Mesodermal cell (in vitro differentiated cells): Measurements from ENCODE around the gene USP24.
"Not testable (repeated sequence)": the region's sequence is repeated elsewhere in the genome, so short reads cannot be mapped to it uniquely, and the experiment has no call there.

Experiments used
- H3K27ac ChIP-seq: 2 replicates; pipeline ENCODE4 v1.7.0; 2013; ENCODE audit warnings: mild to moderate bottlenecking, low read depth, low read length, moderate library complexity; ENCODE audit not compliant: severe bottlenecking
- H3K36me3 ChIP-seq: 2 replicates; pipeline ENCODE4 v1.7.1; 2013; ENCODE audit warnings: mild to moderate bottlenecking, low read length, moderate library complexity; ENCODE audit not compliant: control insufficient read depth, insufficient read depth
- H3K4me1 ChIP-seq: one replicate; pipeline ENCODE4 v1.7.1; 2013; ENCODE audit warnings: mild to moderate bottlenecking, low read length; ENCODE audit not compliant: insufficient read depth, control insufficient read depth, poor library complexity, severe bottlenecking
- H3K4me3 ChIP-seq: 2 replicates; pipeline ENCODE4 v1.7.0; 2013; ENCODE audit warnings: low read length, control low read depth, mild to moderate bottlenecking; ENCODE audit not compliant: insufficient read depth, poor library complexity, severe bottlenecking; ENCODE audit errors: extremely low read depth
- H3K9me3 ChIP-seq: 2 replicates; pipeline ENCODE4 v1.7.1; 2013; ENCODE audit warnings: mild to moderate bottlenecking, low read length, moderate library complexity; ENCODE audit not compliant: control insufficient read depth
- WGBS, 2 experiments: methylation state at CpG; one replicate each; pipeline ENCODE4 v1.1.5; 2013; ENCODE audit warnings: missing lambda C conversion rate in 2 of 2; ENCODE audit not compliant: insufficient coverage in 2 of 2; 5-methylcytosine and 5-hydroxymethylcytosine counted together

USP24 gene

GRCh38 chr1:55035904-55036303 lies 179.3 kb downstream of the USP24 start:
- Histone ChIP-seq H3K36me3 (no peaks in the 10 kb centered on the region), H3K4me3 (no peak overlapping the region), H3K9me3 (no peaks in the 10 kb centered on the region), H3K4me1 (no peaks in the 10 kb centered on the region), H3K27ac (no peak overlapping the region)
- WGBS, 2 experiments: 86% methylated on average over 2 of the region's 4 CpGs; no CpG with 5 or more reads in 1 of the 2 experiments

GRCh38 chr1:55034476-55035133 lies 180.6 kb downstream of the USP24 start:
- no peaks in the 10 kb centered on the region for H3K36me3 ChIP-seq
- no peak overlapping the region for H3K4me3 ChIP-seq
- 89 to 93% methylated on average over 4 to 6 of the region's 6 CpGs for WGBS, 2 experiments
- no peaks in the 10 kb centered on the region for H3K9me3 ChIP-seq
- H3K27ac ChIP-seq: no peak overlapping the region
- no peaks in the 10 kb centered on the region for H3K4me1 ChIP-seq

GRCh38 chr1:55033265-55033614 lies 181.9 kb downstream of the USP24 start:
- H3K27ac ChIP-seq: no peak overlapping the region
- WGBS, 2 experiments: 84 to 86% methylated on average over 5 of the region's 7 CpGs

GRCh38 chr1:55031098-55031497 lies 184.1 kb downstream of the USP24 start:
- H3K36me3 ChIP-seq, H3K4me3 ChIP-seq, H3K4me1 ChIP-seq, H3K9me3 ChIP-seq, H3K27ac ChIP-seq: not testable (repeated sequence)
- 94% methylated on average over 5 of the region's 5 CpGs; no CpG with 5 or more reads in 1 of the 2 experiments for WGBS, 2 experiments

More at GRCh38 chr1:55033265-55033614, 181.9 kb downstream of the USP24 start:
- no peak overlapping the region for H3K4me3 ChIP-seq
- H3K9me3 ChIP-seq: no peaks in the 10 kb centered on the region
- H3K4me1 ChIP-seq: no peaks in the 10 kb centered on the region
- H3K36me3 ChIP-seq: no peaks in the 10 kb centered on the region

- H3K4me1 ChIP-seq, H3K4me3 ChIP-seq, H3K27ac ChIP-seq, H3K9me3 ChIP-seq, H3K36me3 ChIP-seq: not testable (repeated sequence)
- 100% methylated on average over 1 of the region's 3 CpGs; no CpG with 5 or more reads in 1 of the 2 experiments for whole genome bisulfite sequencing, 2 experiments
Observed at GRCh38 chr1:55026682-55027081, 188.5 kb downstream of the USP24 start.

- WGBS, 2 experiments: 20 to 33% methylated on average over 1 of the region's 10 CpGs
- not testable (repeated sequence) for H3K4me1 ChIP-seq, H3K36me3 ChIP-seq, H3K27ac ChIP-seq, H3K9me3 ChIP-seq, H3K4me3 ChIP-seq
Observed at GRCh38 chr1:55024163-55024562, 191.0 kb downstream of the USP24 start.

- H3K9me3 ChIP-seq: no peaks in the 10 kb centered on the region
- 33 to 47% methylated on average over 13 to 14 of the region's 15 CpGs for WGBS, 2 experiments
- H3K36me3 ChIP-seq: no peaks in the 10 kb centered on the region
- H3K4me1 ChIP-seq: no peaks in the 10 kb centered on the region
- no peak overlapping the region for H3K4me3 ChIP-seq
- no peak overlapping the region for H3K27ac ChIP-seq
Observed at GRCh38 chr1:55021942-55022546, 193.1 kb downstream of the USP24 start.

- Histone ChIP-seq H3K9me3 (no peaks in the 10 kb centered on the region), H3K27ac (no peak overlapping the region)
- 94% methylated on average over 4 of the region's 9 CpGs; no CpG with 5 or more reads in 1 of the 2 experiments for WGBS, 2 experiments
Observed at GRCh38 chr1:55018395-55018794, 196.8 kb downstream of the USP24 start.

More at GRCh38 chr1:55018395-55018794, 196.8 kb downstream of the USP24 start:
- Histone ChIP-seq H3K36me3 (no peaks in the 10 kb centered on the region), H3K4me1 (no peaks in the 10 kb centered on the region), H3K4me3 (no peak overlapping the region)
